Stimulated activated CD4-positive, alpha-beta T cell treated with anti-CD3 and anti-CD28 coated beads, Interleukin-12 subunit alpha, Interleukin-12 subunit beta, amount 100 ng/mL, for 4 hours (primary cell): ENCODE measurements around the gene KRTAP10-8.
"Not testable (repeated sequence)": the region's sequence is repeated elsewhere in the genome, so short reads cannot be mapped to it uniquely, and the experiment has no call there.

Source experiments
- DNase-seq: peaks from one replicate; pipeline ENCODE4 v3.0.0-alpha.2; 2020

Gene KRTAP10-8, protein sequence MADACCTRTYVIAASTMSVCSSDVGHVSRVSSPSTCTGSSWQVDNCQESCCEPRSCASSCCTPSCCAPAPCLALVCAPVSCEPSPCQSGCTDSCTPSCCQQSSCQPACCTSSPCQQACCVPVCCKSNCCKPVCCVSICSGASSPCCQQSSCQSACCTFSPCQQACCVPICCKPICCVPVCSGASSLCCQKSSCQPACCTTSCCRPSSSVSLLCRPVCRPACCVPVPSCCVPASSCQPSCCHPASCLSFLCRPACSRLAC

DNA sequence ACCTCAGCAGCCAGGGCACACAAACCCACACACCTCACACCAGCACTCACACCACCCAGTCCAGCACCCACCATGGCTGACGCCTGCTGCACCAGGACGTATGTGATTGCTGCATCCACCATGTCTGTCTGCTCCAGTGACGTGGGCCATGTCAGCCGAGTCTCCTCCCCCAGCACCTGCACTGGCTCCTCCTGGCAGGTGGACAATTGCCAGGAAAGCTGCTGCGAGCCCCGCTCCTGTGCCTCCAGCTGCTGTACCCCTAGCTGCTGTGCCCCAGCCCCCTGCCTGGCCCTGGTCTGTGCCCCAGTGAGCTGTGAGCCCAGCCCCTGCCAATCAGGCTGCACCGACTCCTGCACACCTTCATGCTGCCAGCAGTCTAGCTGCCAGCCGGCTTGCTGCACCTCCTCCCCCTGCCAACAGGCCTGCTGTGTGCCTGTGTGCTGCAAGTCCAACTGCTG, at the start of gene KRTAP10-8:
KRTAP10-8 (plus strand) TSS at position 51 of the 458 bp plus-strand sequence; CDS start at position 73, 22 bp downstream.
- no peak for DNase-seq

DNA sequence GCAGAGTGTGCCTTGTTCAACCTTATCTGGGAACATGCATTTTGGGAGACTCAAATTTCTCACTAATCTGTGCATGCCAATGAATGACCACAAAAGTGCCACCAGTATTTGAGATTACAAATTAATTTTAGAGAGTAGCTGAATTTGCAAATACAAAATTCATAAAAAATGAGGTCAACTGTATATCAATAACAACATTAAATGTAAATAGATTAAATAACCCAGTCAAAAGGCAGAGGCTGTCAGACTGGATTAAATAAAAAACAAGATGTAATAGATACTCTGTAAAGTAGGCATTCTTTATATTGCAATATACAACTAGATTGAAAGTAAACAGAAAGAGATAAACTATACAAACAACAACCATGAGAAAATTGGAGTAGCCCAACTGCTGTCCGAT, 47.8 kb upstream of the KRTAP10-8 start:
- no peak for DNase-seq

DNA sequence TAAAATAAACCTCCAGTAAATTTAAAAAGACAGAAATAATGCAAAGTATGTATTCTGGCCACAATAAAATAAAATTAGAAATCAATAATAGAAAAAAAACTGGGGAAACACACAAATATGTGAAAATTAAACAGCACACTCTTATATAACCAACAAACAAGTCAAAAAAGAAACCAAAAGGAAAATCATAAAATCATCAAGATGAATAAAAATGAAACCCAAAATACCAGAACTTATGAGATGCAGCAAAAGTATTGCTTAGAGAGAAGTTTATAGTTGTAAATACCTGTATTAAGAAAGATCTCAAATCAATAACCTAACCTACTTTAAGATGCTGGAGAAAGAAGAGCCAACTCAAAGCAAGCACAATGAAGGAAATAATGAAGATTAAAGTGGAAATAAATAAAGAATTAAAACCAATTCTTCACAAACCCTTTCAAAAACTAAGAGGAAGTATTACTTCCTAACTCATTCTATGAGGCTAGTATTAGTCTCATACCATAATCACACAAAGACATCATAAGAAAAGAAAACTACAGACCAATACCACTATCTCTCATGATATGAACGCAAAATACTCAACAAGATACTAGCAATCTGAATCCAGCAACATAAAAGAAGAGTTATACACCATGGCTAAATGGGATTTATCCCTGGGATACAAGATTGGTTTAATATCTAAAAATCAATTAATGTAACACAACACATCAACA, 46.8 kb upstream of the KRTAP10-8 start:
- no peak for DNase-seq

DNA sequence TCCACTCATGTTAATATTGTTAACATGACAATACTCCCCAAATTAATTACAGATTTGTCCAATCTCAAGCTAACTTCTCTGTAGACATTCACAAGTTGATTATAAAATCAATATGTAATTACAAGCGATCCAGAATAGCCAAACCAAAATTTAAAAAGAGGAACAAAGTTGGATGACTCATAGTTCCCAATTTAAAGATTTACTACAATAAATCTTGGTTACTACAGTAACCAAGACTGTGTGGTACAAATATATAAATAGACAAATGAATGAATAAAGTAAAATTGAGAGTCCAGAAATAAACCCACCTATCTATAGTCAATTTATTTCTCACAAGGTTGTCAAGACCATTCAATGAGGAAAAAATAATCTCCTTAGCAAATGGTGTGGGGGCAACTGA, 45.5 kb upstream of the KRTAP10-8 start:
- DNase-seq: no peak

DNA sequence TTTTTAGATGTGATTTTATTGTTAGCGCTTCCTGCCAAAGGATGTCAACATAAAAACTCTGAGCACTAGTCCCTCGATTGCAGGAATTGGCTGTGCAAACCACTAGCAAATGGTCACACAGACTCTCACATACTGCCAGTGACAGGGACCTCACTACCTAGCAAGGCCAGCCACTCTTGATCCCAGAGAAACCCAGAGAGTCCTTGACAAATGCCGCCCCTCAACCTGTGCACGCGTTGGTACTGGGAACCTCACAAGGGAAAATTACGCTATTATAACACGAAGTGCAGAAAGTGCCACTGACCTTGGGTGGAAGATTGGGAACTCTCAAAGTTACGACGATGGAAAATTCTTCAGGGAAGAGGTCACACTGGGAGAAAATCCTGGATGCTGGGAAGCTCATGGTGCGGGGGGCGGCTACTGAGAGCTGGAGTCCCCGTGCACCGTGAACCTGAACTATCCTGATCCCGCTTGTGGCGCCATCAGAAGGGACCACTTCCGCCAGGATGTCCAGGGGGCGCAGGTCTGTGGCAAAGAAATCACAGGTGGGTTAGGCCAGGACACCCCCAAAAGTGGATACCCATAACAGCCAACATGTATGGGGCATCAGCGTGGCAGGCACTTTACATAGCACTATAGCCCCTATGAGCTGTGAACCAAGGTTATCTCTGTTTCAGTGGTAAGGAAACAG, 44.3 kb upstream of the KRTAP10-8 start:
- no peak for DNase-seq

DNA sequence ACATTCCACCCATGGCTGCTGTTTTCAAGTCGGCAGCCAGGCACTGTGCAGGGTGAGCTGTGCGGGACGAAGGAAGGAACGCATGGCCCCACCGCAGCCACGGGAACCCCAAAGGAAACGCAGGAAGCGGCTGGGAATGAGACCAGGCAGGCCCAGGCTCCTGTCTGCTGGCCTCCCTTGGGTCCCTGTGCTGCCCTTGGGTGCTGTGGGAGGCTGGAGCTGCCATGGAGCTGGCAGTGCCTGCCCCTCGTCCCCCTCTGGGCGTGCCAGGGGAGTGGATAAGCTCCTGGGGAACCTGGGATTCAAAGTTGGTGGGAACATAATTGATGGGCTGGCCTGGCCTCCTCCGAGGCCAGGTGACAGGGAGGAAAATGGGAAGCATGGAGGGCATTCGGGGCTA, 43.6 kb upstream of the KRTAP10-8 start:
- no peak for DNase-seq

DNA sequence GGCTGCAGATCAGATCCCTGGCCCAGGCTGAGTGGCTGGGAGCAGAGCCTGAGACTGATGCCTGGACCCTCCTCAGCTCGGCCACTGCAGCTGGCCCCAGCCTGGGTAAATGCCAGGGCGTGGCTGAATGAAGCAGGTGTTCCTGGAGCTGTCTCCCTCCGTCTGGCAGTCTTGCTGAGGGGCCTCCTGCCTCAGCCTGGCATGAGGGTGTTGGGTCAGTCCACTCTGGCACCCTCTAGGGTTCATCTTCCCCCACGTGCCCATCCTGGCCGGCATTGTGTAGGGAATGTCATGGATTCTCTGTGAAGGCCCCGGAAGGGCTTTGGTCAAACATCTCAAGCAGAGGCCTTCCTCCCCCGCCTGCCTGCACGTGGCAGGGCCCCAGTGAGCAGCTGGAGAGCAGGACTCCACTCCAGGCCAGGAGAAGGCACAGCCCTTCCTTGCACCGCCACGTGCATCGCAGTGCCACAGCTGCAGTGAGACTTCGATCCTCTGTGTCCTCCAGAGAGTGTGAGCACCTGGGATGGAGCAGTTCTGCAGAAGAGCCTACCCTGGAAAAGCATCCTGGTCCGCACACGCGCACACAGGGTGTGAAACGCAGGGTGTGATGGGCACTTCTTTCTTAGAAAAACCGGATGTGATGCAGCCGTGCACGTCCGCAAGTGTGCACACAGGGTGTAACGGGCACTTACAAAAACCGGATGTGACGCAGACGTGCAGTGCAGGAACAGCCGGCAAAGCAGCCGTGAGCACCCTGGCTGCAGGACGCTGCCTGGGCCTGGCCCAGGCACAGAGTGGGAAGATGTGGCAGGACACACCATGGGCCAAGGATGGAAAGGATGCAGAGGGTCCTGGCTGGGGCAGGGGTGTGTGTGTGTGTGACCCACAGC, 43.0 kb upstream of the KRTAP10-8 start:
- DNase-seq: no peak

DNA sequence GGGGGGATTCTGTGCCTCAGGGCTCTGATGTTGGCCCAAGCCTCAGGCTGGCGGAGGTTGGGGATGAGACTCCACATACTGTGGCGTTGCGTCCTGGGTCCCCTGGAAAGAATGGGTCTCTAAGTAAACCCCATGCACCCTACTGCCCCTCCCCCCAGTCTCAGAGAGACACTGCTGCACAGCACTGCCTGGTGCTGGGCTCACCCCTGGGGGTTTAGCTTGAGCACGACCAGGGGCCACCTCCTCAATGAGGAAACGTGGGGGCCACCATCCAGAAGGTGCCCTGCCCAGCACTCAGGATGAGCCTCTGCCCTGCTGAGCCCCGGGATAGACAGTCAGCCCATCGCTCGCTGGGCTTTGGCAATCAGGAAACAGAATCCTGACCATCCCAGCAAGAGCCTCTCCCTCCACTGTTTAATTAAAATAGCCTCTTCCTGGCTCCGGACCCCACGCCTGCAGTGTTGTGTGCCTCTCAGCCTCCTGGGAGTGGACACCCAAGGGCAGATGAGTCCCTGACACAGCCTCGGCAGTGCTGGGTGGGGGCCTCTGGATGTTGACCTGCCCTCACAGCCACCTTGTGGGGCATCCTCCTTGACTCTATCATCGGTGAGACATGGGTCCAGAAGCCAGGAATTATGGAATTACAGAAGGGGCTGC, 41.9 kb upstream of the KRTAP10-8 start:
- no peak for DNase-seq

DNA sequence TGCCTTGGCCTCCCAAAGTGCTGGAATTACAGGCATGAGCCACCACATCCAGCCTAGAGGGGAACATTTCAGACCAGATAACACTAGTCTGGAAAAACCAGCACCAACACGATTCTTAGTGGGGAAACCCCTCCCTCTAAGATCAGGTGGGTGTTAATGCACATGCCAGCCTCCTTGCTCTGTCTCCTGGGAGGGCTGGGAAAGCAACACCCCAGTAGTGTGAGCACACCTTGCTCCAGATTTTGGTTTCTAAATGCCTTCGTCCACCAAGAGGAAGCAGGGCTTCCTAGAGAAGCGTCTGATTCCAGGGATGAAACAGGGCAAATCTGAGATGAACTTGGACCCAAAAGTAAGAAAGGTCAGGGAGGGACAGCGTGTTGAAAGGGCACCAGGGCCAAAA, 40.6 kb upstream of the KRTAP10-8 start:
- no peak for DNase-seq

DNA sequence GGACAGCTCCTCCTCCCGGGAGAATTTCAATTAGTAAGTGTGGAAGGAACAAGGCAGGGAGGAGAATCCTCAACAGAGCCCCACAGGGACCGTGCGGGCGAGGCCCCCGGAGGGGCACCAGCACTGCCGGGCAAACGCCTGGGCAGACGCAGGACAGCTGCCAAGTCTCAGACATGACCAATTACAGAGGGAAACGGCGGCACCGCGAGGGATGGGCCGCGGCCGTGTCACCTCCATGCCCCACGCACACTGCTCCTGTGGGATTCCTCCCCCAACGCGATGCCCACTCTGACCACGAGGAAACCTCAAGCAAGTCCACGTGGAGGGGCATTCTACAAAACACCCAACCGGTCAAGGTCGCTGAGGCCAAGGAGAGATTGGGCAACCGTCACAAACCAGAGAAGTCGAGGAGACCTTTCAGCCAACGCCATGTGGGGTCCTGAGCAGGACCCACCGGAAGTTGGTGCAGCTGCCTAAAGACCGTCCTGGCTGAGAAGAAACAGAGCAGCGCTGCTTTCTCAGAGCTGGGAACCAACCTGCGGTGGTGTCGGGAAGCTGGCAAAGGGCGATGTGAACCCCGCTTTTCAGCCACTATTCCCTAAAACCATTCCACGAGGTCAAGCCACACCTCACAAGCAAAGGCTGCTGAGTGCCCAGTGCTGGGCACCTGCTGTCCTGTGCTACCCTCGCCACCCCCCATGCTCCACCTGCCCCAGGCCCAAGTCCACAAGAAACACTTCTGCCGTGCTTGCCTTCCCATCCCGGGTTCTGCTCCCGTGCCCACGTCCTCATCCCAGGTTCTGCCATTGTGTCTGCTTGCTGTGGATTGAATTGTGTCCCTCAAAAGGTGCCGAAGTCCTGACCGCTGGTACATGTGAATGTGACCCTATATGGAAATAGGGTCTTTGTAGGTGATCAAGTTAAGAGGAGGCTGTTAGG, 39.8 kb upstream of the KRTAP10-8 start:
- DNase-seq: no peak

DNA sequence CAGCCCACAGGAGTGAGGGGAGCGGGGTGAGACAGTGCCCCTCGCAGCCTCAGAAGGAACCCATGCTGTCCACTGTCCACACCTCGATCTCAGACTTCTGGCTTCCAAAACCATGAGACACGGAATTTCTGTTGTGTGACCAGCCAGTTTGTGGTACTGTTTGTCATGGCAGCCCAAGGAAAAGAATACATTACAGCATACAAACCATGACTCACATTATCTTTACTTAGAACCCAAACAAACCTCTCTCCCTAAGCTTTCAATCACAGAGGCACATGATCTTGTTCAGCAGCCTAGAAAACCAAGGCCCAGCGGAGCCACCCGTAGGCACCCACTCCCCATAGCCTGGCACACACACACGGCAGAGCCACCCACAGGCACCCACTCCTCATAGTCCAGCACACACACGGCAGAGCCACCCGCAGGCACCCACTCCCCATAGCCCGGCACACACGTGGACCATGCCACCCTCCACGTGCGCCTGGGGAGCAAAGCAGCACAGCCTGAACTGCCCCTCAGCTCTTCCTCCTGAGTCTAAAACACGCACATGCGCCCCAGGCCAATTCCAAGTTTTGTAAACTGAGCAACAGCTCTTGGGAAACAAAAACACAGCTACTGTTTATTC, 38.8 kb upstream of the KRTAP10-8 start:
- no peak for DNase-seq

DNA sequence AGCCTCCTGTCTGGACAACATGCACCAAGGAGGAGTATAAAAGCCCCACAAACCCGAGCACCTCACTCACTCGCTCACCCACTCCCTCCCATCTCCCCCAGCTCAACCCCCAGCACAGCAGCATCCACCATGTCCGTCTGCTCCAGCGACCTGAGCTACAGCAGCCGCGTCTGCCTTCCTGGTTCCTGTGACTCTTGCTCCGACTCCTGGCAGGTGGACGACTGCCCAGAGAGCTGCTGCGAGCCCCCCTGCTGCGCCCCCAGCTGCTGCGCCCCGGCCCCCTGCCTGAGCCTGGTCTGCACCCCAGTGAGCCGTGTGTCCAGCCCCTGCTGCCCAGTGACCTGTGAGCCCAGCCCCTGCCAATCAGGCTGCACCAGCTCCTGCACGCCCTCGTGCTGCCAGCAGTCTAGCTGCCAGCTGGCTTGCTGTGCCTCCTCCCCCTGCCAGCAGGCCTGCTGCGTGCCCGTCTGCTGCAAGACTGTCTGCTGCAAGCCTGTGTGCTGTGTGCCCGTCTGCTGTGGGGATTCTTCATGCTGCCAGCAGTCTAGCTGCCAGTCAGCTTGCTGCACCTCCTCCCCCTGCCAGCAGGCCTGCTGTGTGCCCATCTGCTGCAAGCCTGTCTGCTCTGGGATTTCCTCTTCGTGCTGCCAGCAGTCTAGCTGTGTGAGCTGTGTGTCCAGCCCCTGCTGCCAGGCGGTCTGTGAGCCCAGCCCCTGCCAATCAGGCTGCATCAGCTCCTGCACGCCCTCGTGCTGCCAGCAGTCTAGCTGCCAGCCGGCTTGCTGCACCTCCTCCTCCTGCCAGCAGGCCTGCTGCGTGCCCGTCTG, 38.0 kb upstream of the KRTAP10-8 start, which contains the start of gene KRTAP10-4:
KRTAP10-4 (plus strand) TSS at position 100 of the 827 bp plus-strand sequence; CDS start at position 130, 30 bp downstream.
- DNase-seq: not testable (repeated sequence)

DNA sequence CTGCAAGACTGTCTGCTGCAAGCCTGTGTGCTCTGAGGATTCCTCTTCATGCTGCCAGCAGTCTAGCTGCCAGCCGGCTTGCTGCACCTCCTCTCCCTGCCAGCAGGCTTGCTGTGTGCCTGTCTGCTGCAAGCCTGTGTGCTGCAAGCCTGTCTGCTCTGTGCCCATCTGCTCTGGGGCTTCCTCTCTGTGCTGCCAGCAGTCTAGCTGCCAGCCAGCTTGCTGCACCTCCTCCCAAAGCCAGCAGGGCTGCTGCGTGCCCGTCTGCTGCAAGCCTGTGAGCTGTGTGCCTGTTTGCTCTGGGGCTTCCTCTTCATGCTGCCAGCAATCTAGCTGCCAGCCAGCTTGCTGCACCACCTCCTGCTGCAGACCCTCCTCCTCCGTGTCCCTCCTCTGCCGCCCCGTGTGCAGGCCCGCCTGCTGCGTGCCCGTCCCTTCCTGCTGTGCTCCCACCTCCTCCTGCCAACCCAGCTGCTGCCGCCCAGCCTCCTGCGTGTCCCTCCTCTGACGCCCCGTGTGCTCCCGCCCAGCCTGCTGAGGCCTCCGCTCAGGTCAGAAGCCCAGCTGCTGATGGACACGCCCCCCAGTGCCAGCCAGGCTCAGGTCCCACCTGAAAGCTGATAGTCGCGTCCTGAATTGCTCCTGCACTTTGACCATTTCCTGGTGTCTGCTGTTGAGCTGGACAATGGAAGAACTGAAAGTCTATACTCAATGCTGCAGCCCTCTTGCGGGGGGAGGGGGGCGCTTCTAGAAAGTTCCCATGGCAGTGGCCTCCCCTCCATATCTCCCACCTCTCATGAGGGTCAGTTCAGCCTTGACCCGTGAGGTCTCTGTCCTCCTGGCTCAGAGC, 37.2 kb upstream of the KRTAP10-8 start:
- DNase-seq: no peak

DNA sequence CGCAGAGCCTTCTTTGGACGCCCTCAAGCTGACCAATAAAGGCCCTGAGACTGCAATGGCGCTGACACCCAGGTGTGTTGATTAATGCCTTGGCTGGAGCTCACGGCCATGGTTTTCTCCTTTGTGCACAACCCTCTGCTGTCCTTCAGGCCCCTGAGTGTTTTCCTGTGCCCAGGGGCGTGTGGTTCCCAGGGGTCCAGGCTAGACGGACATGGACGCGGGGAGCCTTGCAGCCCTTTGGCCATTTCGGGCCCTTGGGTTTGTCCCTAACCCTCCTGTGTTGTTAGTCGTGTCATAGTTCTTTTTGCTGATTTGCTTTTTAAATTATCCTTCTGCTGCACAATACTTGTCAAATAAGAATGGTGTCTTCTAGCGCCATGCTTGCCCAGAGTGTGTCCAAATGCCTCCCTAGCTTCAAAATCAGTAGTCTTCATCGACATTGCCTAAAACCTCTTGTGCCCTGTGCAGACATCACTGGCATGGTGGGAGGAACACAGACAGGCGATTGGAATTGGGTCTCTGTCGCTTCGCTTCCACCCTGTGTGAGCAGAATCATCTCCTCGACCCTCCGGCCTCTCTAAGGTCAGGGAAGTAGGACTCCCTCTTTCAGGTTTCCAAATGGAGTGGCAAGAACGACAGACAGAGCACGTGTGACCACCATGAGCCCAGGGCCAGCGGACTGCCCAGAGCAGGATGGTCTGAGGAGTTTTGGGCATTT, 36.4 kb upstream of the KRTAP10-8 start:
- DNase-seq: no peak

DNA sequence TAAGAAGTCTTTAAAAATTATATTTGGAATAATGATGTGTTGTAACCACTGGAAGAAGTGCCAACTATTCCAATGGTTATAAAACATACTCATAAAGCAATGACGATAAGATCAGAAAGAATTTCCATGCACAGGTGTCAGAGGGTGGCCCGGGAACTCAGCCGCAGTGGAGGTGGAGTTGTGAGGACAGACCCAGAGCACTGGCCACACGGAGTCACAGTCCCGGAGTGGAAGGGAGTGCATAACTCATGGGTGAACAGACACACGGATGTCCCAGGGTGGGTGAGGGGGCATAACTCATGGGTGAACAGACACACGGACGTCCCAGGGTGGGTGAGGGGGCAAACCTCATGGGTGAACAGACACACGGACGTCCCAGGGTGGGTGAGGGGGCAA, 35.9 kb upstream of the KRTAP10-8 start:
- DNase-seq: no peak

DNA sequence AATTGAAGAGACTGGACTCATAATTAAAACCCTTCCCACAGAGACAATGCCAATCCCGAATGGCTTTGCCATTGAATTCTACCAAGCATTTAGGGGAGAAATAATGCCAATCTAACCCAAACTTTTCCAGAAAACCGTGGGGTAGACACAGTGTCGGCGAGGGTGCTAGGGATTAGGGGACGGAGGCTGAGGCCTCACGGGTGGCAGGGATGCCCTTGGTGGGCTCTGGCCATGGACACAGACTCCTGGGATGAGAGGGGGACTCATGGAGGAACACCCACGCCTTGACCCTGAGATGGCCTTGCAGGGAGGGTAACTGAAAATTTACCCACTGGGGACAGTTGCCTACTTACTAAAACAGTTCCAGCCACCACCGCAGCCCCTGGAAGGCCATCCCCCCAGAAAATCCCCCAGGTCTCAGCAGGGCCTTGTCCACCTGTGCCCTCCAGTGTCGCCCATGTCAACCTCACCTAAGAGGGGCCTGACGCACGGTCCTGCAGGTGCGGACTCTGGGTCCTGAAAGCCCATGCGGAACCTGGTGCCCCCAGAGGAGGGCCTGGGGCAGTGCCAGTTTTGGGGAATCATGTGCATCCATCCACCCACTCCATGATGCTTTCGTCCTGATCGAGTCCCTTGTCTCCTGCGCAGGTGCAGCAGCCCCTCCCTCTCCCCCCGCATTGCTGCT, 33.4 kb upstream of the KRTAP10-8 start:
- DNase-seq: no peak
